ENCODE results near the gene VAMP5.

DNA sequence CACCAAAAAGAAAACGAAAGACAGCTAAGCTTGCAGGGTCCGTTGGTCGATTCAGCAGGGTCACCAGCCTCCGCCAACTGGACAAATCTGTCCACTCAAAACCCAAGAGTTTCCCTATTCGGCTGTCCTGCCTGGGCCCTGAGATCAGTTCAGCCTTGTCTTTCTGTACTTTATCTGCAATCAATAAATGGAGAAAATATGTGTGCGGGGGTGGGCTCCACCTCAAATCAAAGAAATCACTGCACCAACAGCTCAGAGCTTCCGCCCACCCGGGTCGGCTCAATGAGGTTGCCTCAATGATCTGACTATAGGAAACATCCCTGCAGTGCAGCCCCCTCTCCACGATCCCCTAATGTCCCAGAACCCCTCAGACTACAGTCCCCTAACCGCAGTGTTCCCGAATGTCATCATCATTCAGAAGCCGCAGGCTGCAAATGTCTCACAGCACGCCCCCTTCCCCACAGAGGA, 23.4 kb upstream of the VAMP5 start:
- TF ChIP-seq, protein P1, sequence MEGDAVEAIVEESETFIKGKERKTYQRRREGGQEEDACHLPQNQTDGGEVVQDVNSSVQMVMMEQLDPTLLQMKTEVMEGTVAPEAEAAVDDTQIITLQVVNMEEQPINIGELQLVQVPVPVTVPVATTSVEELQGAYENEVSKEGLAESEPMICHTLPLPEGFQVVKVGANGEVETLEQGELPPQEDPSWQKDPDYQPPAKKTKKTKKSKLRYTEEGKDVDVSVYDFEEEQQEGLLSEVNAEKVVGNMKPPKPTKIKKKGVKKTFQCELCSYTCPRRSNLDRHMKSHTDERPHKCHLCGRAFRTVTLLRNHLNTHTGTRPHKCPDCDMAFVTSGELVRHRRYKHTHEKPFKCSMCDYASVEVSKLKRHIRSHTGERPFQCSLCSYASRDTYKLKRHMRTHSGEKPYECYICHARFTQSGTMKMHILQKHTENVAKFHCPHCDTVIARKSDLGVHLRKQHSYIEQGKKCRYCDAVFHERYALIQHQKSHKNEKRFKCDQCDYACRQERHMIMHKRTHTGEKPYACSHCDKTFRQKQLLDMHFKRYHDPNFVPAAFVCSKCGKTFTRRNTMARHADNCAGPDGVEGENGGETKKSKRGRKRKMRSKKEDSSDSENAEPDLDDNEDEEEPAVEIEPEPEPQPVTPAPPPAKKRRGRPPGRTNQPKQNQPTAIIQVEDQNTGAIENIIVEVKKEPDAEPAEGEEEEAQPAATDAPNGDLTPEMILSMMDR (IDR thresholded peaks at IDR 0.05; ENCODE audit: poor library complexity): no peak
- no peak for TF ChIP-seq EZH2 (IDR thresholded peaks at IDR 0.05; ENCODE audit: borderline replicate concordance)

Data from hepatocyte (in vitro differentiated cells).